Liver (tissue), 3 donors: Measurements from ENCODE around the gene PFN2.

Experiments used
- CTCF ChIP-seq: fragments of 150-350 bp; IDR thresholded peaks from 2 replicates; pipeline ENCODE4 v1.5.1; 2017; ENCODE audit warnings: improper control_type of control experiment, low read depth, low read length; ENCODE audit not compliant: missing input control
- SP1 ChIP-seq: IDR thresholded peaks from 2 replicates; pipeline ENCODE4 v1.6.1; 2018; ENCODE audit warnings: antibody characterized with exemption, mild to moderate bottlenecking
- TAF1 ChIP-seq: conservative IDR thresholded peaks from 2 replicates; pipeline ENCODE4 v1.6.1; 2016; ENCODE audit warnings: antibody characterized with exemption, mild to moderate bottlenecking
- donor health status: healthy.
- donor health status: healthy.

DNA sequence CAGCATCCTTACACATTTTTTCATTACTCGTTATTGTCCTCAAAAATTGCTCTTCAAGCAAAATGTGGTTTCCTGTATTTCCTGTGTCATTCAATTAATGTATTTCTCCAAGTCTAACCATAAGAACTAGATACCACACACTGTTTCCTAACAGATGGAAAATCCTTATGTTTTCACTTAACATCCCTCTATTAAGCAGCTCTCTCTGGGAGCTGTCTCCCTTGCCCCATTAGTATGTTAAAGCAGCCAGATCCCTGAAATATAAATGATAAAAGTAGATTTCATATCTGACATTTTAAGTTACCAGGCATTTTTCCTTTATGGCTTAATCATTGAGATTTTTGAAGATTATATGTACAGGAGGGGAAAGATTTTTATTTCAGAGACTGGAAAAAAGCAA is 15.9 kb downstream of the PFN2 start:
- TF ChIP-seq CTCF (no peak), SP1 (no peak), TAF1 (no peak)
